ENCODE data around the gene COX4I1.

DNA sequence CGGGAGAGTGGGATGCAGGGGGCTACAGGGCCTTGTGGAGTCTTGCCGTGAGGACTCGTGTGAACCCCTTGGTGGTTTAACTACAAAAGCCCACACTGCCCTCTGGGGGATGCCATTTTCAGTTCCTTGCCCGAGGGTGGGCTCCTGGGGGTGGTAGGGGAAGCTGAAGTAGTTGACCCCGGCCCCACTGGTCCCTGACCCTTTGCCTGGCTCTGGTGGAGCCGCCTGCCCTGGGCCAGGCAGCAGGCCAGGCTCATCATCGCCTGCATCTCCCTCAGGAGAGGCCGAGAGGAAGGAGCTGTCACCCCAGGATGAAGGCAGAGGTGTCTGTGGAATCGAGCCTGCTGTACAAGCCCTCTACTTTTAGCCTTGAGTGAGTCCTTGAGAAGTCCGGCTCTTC is 10.2 kb downstream of the COX4I1 start:
- no peak for TF ChIP-seq POLR2AphosphoS5 (IDR thresholded peaks at IDR 0.05)
- TF ChIP-seq, protein P1, sequence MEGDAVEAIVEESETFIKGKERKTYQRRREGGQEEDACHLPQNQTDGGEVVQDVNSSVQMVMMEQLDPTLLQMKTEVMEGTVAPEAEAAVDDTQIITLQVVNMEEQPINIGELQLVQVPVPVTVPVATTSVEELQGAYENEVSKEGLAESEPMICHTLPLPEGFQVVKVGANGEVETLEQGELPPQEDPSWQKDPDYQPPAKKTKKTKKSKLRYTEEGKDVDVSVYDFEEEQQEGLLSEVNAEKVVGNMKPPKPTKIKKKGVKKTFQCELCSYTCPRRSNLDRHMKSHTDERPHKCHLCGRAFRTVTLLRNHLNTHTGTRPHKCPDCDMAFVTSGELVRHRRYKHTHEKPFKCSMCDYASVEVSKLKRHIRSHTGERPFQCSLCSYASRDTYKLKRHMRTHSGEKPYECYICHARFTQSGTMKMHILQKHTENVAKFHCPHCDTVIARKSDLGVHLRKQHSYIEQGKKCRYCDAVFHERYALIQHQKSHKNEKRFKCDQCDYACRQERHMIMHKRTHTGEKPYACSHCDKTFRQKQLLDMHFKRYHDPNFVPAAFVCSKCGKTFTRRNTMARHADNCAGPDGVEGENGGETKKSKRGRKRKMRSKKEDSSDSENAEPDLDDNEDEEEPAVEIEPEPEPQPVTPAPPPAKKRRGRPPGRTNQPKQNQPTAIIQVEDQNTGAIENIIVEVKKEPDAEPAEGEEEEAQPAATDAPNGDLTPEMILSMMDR (IDR thresholded peaks at IDR 0.05): no peak
